ENCODE results near the gene SLC25A25. TPM values are rescaled to one million over a fixed set of nuclear protein-coding genes. Genes with fewer than 3 reads are reported as not detected.

SLC25A25 gene
- total and polyA plus RNA-seq, 2 of the 8 experiments (the other 6 are each of a cell fraction or from before 2014, with no cell fraction given), result 6.5 to 18.5 TPM

- TF ChIP-seq YY1 (IDR thresholded peaks at IDR 0.05; ENCODE audit: low read depth, low read length), result 0 out of 2 replicates have a peak, but pooled peaks have one; percentile 13
Measured at GRCh38 chr9:128150594-128151308, 82.7 kb downstream of the SLC25A25 start (continued).
